Measurements from ENCODE around the gene SLC39A1. TPM values are rescaled to one million over a fixed set of nuclear protein-coding genes. Genes with fewer than 3 reads are reported as not detected.
A peak's percentile ranks its signal among the peaks of the same experiment; 100 is the strongest.

Gene SLC39A1
- total RNA-seq, 2 donors from 2014 or later = 56.7 to 95.4 TPM

- DNase-seq (ENCODE audit: low spot score) = no peak
- TF ChIP-seq, protein P1, sequence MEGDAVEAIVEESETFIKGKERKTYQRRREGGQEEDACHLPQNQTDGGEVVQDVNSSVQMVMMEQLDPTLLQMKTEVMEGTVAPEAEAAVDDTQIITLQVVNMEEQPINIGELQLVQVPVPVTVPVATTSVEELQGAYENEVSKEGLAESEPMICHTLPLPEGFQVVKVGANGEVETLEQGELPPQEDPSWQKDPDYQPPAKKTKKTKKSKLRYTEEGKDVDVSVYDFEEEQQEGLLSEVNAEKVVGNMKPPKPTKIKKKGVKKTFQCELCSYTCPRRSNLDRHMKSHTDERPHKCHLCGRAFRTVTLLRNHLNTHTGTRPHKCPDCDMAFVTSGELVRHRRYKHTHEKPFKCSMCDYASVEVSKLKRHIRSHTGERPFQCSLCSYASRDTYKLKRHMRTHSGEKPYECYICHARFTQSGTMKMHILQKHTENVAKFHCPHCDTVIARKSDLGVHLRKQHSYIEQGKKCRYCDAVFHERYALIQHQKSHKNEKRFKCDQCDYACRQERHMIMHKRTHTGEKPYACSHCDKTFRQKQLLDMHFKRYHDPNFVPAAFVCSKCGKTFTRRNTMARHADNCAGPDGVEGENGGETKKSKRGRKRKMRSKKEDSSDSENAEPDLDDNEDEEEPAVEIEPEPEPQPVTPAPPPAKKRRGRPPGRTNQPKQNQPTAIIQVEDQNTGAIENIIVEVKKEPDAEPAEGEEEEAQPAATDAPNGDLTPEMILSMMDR (IDR thresholded peaks at IDR 0.05) = no peak
- peaks cover 52% of the 10 kb centered on the region for H3K36me3 ChIP-seq
- H3K27me3 ChIP-seq = no peaks in the 10 kb centered on the region
- H3K27ac ChIP-seq = peak overlapping the region; percentile 98
- H3K9me3 ChIP-seq = no peaks in the 10 kb centered on the region
- H3K4me3 ChIP-seq = peak overlapping the region; percentile 79 to 90
- H3K4me1 ChIP-seq = peaks cover 0 to 35% of the 10 kb centered on the region in 2 donors
These were observed 18.6 kb downstream of the SLC39A1 start for GRCh38 chr1:153944827-153945117.

GRCh38 chr1:153944005-153944826 lies 19.1 kb downstream of the SLC39A1 start:
- no peak for DNase-seq (ENCODE audit: low spot score)
- peak overlapping the region; percentile 98 for H3K27ac ChIP-seq
- H3K4me1 ChIP-seq = peaks cover 0 to 35% of the 10 kb centered on the region in 2 donors
- H3K27me3 ChIP-seq = no peaks in the 10 kb centered on the region
- peaks cover 47% of the 10 kb centered on the region for H3K36me3 ChIP-seq
- peak overlapping the region in 1 of 2 donors; percentile 90 for H3K4me3 ChIP-seq
- TF ChIP-seq, protein P1 (IDR thresholded peaks at IDR 0.05) = no peak
- H3K9me3 ChIP-seq = no peaks in the 10 kb centered on the region

DNA sequence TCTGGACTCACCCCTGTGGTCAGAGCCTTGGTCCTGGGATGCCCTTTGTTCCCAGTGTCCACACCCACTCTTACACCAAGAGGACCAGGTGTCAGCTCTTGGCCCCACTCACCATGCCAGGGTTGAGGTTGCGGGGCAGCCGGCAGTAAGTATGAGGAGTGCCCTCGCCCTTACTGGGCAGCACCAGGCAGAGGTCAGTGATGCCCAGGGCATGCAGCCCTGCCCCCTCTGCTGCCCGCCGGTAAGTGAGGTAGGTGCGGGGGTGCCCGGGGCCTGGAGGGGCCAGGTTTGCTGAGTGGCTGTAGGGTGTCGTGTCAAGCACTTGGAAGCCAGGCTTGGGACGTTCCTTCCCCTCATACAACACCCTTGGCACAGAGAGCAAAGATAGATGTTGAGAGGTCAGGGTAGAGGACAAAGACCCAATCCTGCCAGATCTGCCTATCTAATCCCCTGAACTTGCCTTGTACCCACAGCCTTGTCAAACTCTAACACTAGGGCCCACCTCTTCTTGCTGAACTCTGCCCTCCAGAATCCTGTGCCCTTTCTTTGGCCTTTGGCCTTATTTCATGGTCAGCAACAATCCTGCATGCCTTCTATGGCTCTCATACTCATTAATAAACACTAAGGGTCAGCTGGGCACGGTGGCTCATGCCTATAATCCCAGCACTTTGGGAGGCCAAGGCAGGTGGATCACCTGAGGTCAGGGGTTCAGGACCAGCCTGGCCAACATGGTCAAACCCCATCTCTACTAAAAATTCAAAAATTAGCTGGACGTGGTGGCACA lies 20.4 kb downstream of the SLC39A1 start:
- H3K9me3 ChIP-seq = no peaks in the 10 kb centered on the region
- H3K4me1 ChIP-seq = peaks cover 0 to 35% of the 10 kb centered on the region in 2 donors
- no peak overlapping the region for H3K4me3 ChIP-seq
- TF ChIP-seq, protein P1 (IDR thresholded peaks at IDR 0.05) = no peak
- H3K36me3 ChIP-seq = peaks cover 44% of the 10 kb centered on the region
- DNase-seq (ENCODE audit: low spot score) = no peak
- H3K27me3 ChIP-seq = no peaks in the 10 kb centered on the region
- no peak overlapping the region for H3K27ac ChIP-seq

DNA sequence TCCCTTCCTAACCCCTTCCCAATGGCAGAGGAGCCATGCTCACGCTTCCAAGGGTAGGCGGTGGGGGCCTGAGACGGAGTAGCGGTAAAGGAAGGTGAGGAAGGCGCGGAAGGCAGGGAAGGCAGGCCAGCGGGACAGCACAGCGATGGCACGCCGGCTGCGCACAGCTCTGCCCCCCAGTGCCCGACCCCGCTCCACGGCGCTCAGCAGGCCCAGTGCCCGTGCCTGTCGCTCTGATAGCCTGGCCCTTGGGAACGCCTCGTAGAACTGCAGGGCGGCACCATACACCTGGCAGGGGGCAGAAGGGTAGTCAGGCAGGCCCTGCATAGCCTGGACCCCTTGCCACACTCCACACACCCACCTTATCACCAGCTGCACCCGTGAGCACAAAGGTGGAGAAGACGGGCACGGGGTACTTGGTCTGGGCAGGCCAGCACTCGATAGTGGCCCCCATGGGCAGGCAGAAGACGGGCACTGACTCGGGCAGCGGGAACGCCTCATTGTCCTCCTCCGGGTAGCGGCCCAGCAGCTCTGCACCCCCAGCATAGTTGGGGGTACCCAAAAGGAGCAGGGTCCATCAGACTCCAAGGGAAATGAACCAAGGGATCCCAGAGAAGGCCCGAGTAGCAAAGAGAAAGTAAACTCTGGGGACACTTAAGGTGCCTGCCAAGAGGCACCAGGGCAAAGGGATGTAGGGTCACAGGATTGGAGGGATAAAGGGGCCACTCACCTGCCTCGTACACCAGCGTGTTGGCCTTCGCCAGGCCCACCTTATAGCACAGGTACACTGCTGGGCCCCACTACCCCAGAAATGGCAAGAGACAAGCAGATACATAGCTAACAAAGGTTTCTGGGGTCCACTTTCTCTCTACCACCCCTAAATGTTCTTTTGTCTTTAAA lies 21.3 kb downstream of the SLC39A1 start:
- Histone ChIP-seq H3K4me1 (peaks cover 0 to 32% of the 10 kb centered on the region in 2 donors), H3K27ac (no peak overlapping the region), H3K4me3 (no peak overlapping the region), H3K9me3 (no peaks in the 10 kb centered on the region), H3K27me3 (no peaks in the 10 kb centered on the region), H3K36me3 (peaks cover 45% of the 10 kb centered on the region)
- TF ChIP-seq, protein P1 (IDR thresholded peaks at IDR 0.05) = no peak
- no peak for DNase-seq (ENCODE audit: low spot score)

GRCh38 chr1:153940756-153941155 lies 22.6 kb downstream of the SLC39A1 start:
- Histone ChIP-seq H3K27ac (no peak overlapping the region), H3K36me3 (peaks cover 58% of the 10 kb centered on the region), H3K27me3 (no peaks in the 10 kb centered on the region), H3K4me3 (no peak overlapping the region), H3K9me3 (no peaks in the 10 kb centered on the region), H3K4me1 (peaks cover 0 to 26% of the 10 kb centered on the region in 2 donors)
- TF ChIP-seq, protein P1 (IDR thresholded peaks at IDR 0.05) = no peak
- no peak for DNase-seq (ENCODE audit: low spot score)
